Measurements from ENCODE around the gene HHEX.

The HHEX gene

DNA sequence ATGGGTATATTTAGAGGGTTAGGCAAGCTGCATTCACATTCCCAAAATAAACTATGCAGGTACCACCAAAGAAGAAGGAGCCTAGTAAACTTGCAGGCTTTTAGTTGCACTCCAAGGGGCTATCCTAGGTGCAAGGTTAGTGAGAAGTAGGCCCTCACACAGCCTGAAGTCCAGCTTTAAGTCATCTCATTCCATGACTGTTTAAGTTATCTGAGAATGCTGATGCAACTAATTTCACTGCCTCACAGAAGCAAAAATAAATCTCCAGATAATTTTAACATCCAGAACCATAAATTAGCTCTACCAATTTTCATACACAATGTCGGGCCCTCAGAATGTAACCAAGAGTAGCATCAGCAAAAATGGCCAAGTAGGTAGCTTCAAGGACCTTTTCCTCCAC is 34.3 kb upstream of the HHEX start:
- peaks cover 34% of the 10 kb centered on the region for H3K36me3 ChIP-seq (replicated peaks; ENCODE audit: low read depth, low read length)
- H4K20me1 ChIP-seq (ENCODE audit: insufficient read depth, low read length), result no peaks in the 10 kb centered on the region
- H2AFZ ChIP-seq (ENCODE audit: low read depth, low read length), result no peak overlapping the region
- H3K4me2 ChIP-seq (ENCODE audit: low read length), result no peak overlapping the region
- TF ChIP-seq, protein P1, sequence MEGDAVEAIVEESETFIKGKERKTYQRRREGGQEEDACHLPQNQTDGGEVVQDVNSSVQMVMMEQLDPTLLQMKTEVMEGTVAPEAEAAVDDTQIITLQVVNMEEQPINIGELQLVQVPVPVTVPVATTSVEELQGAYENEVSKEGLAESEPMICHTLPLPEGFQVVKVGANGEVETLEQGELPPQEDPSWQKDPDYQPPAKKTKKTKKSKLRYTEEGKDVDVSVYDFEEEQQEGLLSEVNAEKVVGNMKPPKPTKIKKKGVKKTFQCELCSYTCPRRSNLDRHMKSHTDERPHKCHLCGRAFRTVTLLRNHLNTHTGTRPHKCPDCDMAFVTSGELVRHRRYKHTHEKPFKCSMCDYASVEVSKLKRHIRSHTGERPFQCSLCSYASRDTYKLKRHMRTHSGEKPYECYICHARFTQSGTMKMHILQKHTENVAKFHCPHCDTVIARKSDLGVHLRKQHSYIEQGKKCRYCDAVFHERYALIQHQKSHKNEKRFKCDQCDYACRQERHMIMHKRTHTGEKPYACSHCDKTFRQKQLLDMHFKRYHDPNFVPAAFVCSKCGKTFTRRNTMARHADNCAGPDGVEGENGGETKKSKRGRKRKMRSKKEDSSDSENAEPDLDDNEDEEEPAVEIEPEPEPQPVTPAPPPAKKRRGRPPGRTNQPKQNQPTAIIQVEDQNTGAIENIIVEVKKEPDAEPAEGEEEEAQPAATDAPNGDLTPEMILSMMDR (IDR thresholded peaks at IDR 0.05; ENCODE audit: low read depth, low read length), result no peak
- no peak for TF ChIP-seq EZH2phosphoT487 (IDR thresholded peaks at IDR 0.05; ENCODE audit: low read depth)
- H3K9me3 ChIP-seq (ENCODE audit: insufficient read depth, low read length), result no peaks in the 10 kb centered on the region
- peaks cover 38% of the 10 kb centered on the region for H3K4me1 ChIP-seq (ENCODE audit: low read length)
- no peaks in the 10 kb centered on the region for H3K79me2 ChIP-seq (ENCODE audit: low read length)
- H3K27me3 ChIP-seq (ENCODE audit: low read depth, low read length), result no peaks in the 10 kb centered on the region
- no peak overlapping the region for H3K9ac ChIP-seq (ENCODE audit: low read length)
- H3K27ac ChIP-seq (ENCODE audit: low read length), result no peak overlapping the region
- no peak overlapping the region for H3K4me3 ChIP-seq (ENCODE audit: low read length)

DNA sequence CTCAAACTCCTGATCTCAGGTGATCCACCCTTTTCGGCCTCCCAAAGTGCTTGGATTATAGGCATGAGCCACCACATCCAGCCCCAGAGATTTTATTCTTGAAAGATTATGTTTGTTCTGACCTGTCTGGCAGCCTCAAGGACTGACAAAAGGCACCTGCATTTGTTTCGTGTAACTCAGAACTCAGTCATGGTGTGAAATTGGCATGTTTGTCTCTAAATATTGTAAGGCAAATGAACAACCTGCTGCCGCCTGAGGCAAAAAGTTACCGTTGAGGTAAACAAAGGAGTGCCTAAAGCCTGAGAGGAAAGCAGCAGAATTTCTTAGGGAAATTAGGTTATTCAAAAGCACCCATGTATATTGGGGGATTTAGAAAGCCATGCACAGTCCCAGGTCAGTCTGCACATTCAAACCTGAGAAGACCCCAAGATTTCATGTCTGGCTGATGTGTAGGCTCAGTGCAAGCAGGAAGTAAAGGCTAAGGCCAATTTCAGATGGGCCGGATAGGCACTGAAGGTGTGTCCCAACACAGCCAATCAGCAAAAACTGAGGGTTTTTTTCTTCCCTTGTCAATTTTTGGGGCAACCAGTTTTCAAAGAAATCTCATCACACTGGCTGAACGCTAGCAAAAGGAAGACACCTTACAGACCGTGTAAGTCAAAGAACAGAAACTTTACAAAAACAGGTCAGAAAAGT is 33.3 kb upstream of the HHEX start:
- H3K36me3 ChIP-seq (replicated peaks; ENCODE audit: low read depth, low read length), result peaks cover 29% of the 10 kb centered on the region
- H3K79me2 ChIP-seq (ENCODE audit: low read length), result no peaks in the 10 kb centered on the region
- no peaks in the 10 kb centered on the region for H3K27me3 ChIP-seq (ENCODE audit: low read depth, low read length)
- no peak overlapping the region for H2AFZ ChIP-seq (ENCODE audit: low read depth, low read length)
- H4K20me1 ChIP-seq (ENCODE audit: insufficient read depth, low read length), result no peaks in the 10 kb centered on the region
- H3K4me2 ChIP-seq (ENCODE audit: low read length), result no peak overlapping the region
- no peak overlapping the region for H3K4me3 ChIP-seq (ENCODE audit: low read length)
- no peak for TF ChIP-seq EZH2phosphoT487 (IDR thresholded peaks at IDR 0.05; ENCODE audit: low read depth)
- TF ChIP-seq, protein P1 (IDR thresholded peaks at IDR 0.05; ENCODE audit: low read depth, low read length), result no peak
- H3K9ac ChIP-seq (ENCODE audit: low read length), result no peak overlapping the region
- H3K27ac ChIP-seq (ENCODE audit: low read length), result no peak overlapping the region
- peaks cover 38% of the 10 kb centered on the region for H3K4me1 ChIP-seq (ENCODE audit: low read length)
- H3K9me3 ChIP-seq (ENCODE audit: insufficient read depth, low read length), result no peaks in the 10 kb centered on the region

DNA sequence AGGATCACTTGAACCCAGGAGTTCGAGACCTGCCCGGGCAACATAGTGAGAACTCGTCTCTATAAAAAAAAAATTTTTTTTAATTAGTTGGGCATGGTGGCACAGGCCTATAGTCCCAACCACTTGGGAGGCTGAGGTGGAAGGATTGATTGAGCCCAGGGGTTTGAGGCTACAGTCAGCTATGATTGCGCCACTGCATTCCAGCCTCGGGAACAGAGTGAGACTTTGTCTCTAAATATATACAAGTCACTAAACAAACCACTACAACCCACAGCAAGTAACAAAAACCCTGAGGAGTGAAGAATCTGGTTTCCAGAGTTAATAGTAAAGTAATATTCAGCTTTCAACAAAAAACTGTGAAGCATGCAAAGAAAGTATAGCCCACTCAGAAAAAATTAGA is 32.7 kb upstream of the HHEX start:
- H3K36me3 ChIP-seq (replicated peaks; ENCODE audit: low read depth, low read length), result peaks cover 27% of the 10 kb centered on the region
- H3K4me1 ChIP-seq (ENCODE audit: low read length), result peaks cover 38% of the 10 kb centered on the region
- H3K79me2 ChIP-seq (ENCODE audit: low read length), result no peaks in the 10 kb centered on the region

DNA sequence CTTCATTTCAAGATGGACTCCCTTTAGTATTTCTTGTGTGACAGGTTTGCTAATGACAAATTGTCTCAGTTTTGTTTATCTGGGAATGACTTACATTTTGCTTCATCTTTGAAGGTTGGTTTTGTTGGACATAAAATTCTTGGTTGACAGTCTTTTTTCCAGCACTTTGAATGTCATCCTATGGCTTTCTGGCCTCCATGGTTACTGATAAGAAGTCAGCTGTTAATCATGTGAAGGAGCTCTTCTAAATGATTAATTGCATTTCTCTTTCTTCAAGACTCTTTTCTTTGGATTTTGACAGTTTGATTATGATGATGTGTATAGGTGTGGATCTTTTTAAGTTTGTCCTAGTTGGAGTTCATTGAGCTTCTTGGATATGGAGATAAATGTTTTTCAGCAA is 26.9 kb upstream of the HHEX start:
- H3K27me3 ChIP-seq (ENCODE audit: low read depth, low read length), result no peaks in the 10 kb centered on the region
- no peak overlapping the region for H3K27ac ChIP-seq (ENCODE audit: low read length)
- H3K4me3 ChIP-seq (ENCODE audit: low read length), result no peak overlapping the region
- H3K4me1 ChIP-seq (ENCODE audit: low read length), result peaks cover 3% of the 10 kb centered on the region
- H3K4me2 ChIP-seq (ENCODE audit: low read length), result no peak overlapping the region
- peaks cover 6% of the 10 kb centered on the region; the same call in 1 of the 2 replicates for H3K9me3 ChIP-seq (ENCODE audit: insufficient read depth, low read length)
- H3K36me3 ChIP-seq (replicated peaks; ENCODE audit: low read depth, low read length), result peaks cover 6% of the 10 kb centered on the region
- H2AFZ ChIP-seq (ENCODE audit: low read depth, low read length), result no peak overlapping the region
- no peak overlapping the region for H3K9ac ChIP-seq (ENCODE audit: low read length)
- no peaks in the 10 kb centered on the region for H3K79me2 ChIP-seq (ENCODE audit: low read length)
- H4K20me1 ChIP-seq (ENCODE audit: insufficient read depth, low read length), result no peaks in the 10 kb centered on the region
- no peak for TF ChIP-seq EZH2phosphoT487 (IDR thresholded peaks at IDR 0.05; ENCODE audit: low read depth)
- TF ChIP-seq, protein P1 (IDR thresholded peaks at IDR 0.05; ENCODE audit: low read depth, low read length), result no peak

More for the DNA sequence above, 32.7 kb upstream of the HHEX start:
- H3K9me3 ChIP-seq (ENCODE audit: insufficient read depth, low read length), result no peaks in the 10 kb centered on the region
- no peak overlapping the region for H3K27ac ChIP-seq (ENCODE audit: low read length)
- no peaks in the 10 kb centered on the region for H3K27me3 ChIP-seq (ENCODE audit: low read depth, low read length)
- no peak overlapping the region for H2AFZ ChIP-seq (ENCODE audit: low read depth, low read length)
- H3K4me2 ChIP-seq (ENCODE audit: low read length), result no peak overlapping the region
- H3K4me3 ChIP-seq (ENCODE audit: low read length), result no peak overlapping the region
- no peak for TF ChIP-seq EZH2phosphoT487 (IDR thresholded peaks at IDR 0.05; ENCODE audit: low read depth)
- TF ChIP-seq, protein P1 (IDR thresholded peaks at IDR 0.05; ENCODE audit: low read depth, low read length), result no peak
- no peak overlapping the region for H3K9ac ChIP-seq (ENCODE audit: low read length)
- no peaks in the 10 kb centered on the region for H4K20me1 ChIP-seq (ENCODE audit: insufficient read depth, low read length)

Data from OCI-LY3 (cell line).